ENCODE data around the gene GPS2.

GPS2 gene

GRCh38 chr17:7292194-7292593 is 23.0 kb downstream of the GPS2 start:
- no peak for DNase-seq

GRCh38 chr17:7290685-7291084 is 24.5 kb downstream of the GPS2 start:
- no peak for DNase-seq

- DNase-seq, result no peak
These were observed 25.0 kb downstream of the GPS2 start for GRCh38 chr17:7290166-7290565.

- DNase-seq, result no peak
These were observed 25.7 kb downstream of the GPS2 start for GRCh38 chr17:7289256-7290032.

GRCh38 chr17:7285679-7286078 is 29.5 kb downstream of the GPS2 start:
- no peak for DNase-seq

- DNase-seq, result no peak
These were observed 30.2 kb downstream of the GPS2 start for GRCh38 chr17:7284911-7285310.

GRCh38 chr17:7283471-7284216 is 31.5 kb downstream of the GPS2 start:
- no peak for DNase-seq

GRCh38 chr17:7282752-7283321 is 32.3 kb downstream of the GPS2 start:
- no peak for DNase-seq

GRCh38 chr17:7281953-7282751 is 33.0 kb downstream of the GPS2 start:
- DNase-seq, result no peak

GRCh38 chr17:7281074-7281952 is 33.8 kb downstream of the GPS2 start, which contains the start of gene SLC2A4:
SLC2A4 (plus strand) TSS chr17:7281718; CDS start chr17:7281935, 217 bp downstream.
- peak; percentile 91 to 96 for DNase-seq

GRCh38 chr17:7280519-7281073 is 34.6 kb downstream of the GPS2 start:
- DNase-seq, result peak; percentile 88 to 91

- no peak for DNase-seq
These were observed 35.7 kb downstream of the GPS2 start for GRCh38 chr17:7279448-7279847.

GRCh38 chr17:7266784-7267183 is 48.4 kb downstream of the GPS2 start:
- DNase-seq, result no peak

GRCh38 chr17:7263801-7264078 is 51.4 kb downstream of the GPS2 start:
- DNase-seq, result no peak

GRCh38 chr17:7262935-7263800 is 52.0 kb downstream of the GPS2 start:
- DNase-seq, result peak in 1 of 2 donors; percentile 37
